GM23338 (cell line): ENCODE data around the gene MKRN2OS. TPM values are rescaled to one million over a fixed set of nuclear protein-coding genes. Genes with fewer than 3 reads are reported as not detected.

Source experiments
- ATAC-seq: fragments of 200-7000 bp; cut with Tn5 transposase; 3 replicates; pipeline ENCODE4 v1.9.1; 2020
- DNase-seq: peaks from one replicate; pipeline ENCODE4 v3.0.0-alpha.2; 2015; ENCODE audit warnings: low spot score
- H2AFZ ChIP-seq: fragments of 200-600 bp; sonication (generic); 2 replicates; pipeline ENCODE4 v1.8.0; 2016; ENCODE audit warnings: antibody characterized with exemption, mild to moderate bottlenecking, moderate library complexity
- H3F3A ChIP-seq: fragments of 200-600 bp; sonication (generic); replicated peaks from 2 replicates; pipeline ENCODE4 v1.8.0; 2017; ENCODE audit warnings: antibody characterized with exemption, mixed run types, low read depth
- H3K27ac ChIP-seq: fragments of 200-600 bp; sonication (generic); 2 replicates; pipeline ENCODE4 v1.6.1; 2016; ENCODE audit warnings: low read depth
- H3K27me3 ChIP-seq: fragments of 200-600 bp; sonication (generic); 2 replicates; pipeline ENCODE4 v1.8.0; 2016; ENCODE audit warnings: mild to moderate bottlenecking, mixed run types, moderate library complexity; ENCODE audit not compliant: insufficient read depth
- H3K36me3 ChIP-seq: fragments of 200-600 bp; sonication (generic); 2 replicates; pipeline ENCODE4 v1.8.0; 2016; ENCODE audit warnings: mild to moderate bottlenecking; ENCODE audit not compliant: insufficient read depth
- H3K4me1 ChIP-seq: fragments of 200-600 bp; sonication (generic); 2 replicates; pipeline ENCODE4 v1.8.0; 2016; ENCODE audit warnings: mild to moderate bottlenecking, moderate library complexity; ENCODE audit not compliant: insufficient read depth
- H3K4me2 ChIP-seq: fragments of 200-600 bp; sonication (generic); 2 replicates; pipeline ENCODE4 v1.7.1; 2017; ENCODE audit warnings: mixed run types
- H3K4me3 ChIP-seq: fragments of 200-600 bp; sonication (generic); 2 replicates; pipeline ENCODE4 v1.6.1; 2016; ENCODE audit warnings: mixed run types
- H3K79me2 ChIP-seq: fragments of 200-600 bp; sonication (generic); replicated peaks from 2 replicates; pipeline ENCODE4 v1.8.0; 2017; ENCODE audit warnings: mild to moderate bottlenecking; ENCODE audit not compliant: insufficient read depth
- H3K9me2 ChIP-seq: fragments of 200-600 bp; sonication (generic); 2 replicates; pipeline ENCODE4 v1.8.0; 2017; ENCODE audit not compliant: insufficient read depth
- H4K20me1 ChIP-seq: fragments of 200-600 bp; sonication (generic); replicated peaks from 2 replicates; pipeline ENCODE4 v1.8.0; 2017; ENCODE audit warnings: mild to moderate bottlenecking; ENCODE audit not compliant: insufficient read depth
- H3K27ac Mint-ChIP-seq: 2 replicates; pipeline ENCODE4 v1.8.0; 2020; ENCODE audit warnings: inconsistent platforms, mild to moderate bottlenecking, moderate library complexity, mixed read lengths
- H3K27me3 Mint-ChIP-seq: 3 replicates; pipeline ENCODE4 v1.8.0; 2022; ENCODE audit warnings: low read depth, mild to moderate bottlenecking, moderate library complexity, mixed read lengths, inconsistent platforms; ENCODE audit not compliant: insufficient read depth, poor library complexity
- H3K36me3 Mint-ChIP-seq: 3 replicates; pipeline ENCODE4 v1.8.0; 2021; ENCODE audit warnings: low read depth, mild to moderate bottlenecking, inconsistent platforms, moderate library complexity, mixed read lengths
- H3K4me1 Mint-ChIP-seq: 3 replicates; pipeline ENCODE4 v1.8.0; 2020; ENCODE audit warnings: mild to moderate bottlenecking, inconsistent platforms, mixed read lengths
- H3K4me3 Mint-ChIP-seq: 3 replicates; pipeline ENCODE4 v1.8.0; 2021; ENCODE audit warnings: moderate library complexity, mild to moderate bottlenecking, inconsistent platforms, mixed read lengths
- H3K9me3 Mint-ChIP-seq: 3 replicates; pipeline ENCODE4 v1.8.0; 2020; ENCODE audit warnings: moderate library complexity, mild to moderate bottlenecking, inconsistent platforms, mixed read lengths
- CREB1 ChIP-seq: fragments of 250-450 bp; sonication (Bioruptor Pico); IDR thresholded peaks from 2 replicates; pipeline ENCODE4 v1.5.0; 2020; ENCODE audit warnings: low read depth, mild to moderate bottlenecking, moderate library complexity
- ETS1 ChIP-seq: IDR thresholded peaks from 2 replicates; pipeline ENCODE4 v1.6.1; 2016; ENCODE audit warnings: antibody characterized with exemption
- EZH2 ChIP-seq: fragments of 200-600 bp; sonication (generic); IDR thresholded peaks from one replicate; pipeline ENCODE4 v1.8.0; 2017; ENCODE audit warnings: antibody characterized with exemption, mild to moderate bottlenecking, low read depth; ENCODE audit not compliant: unreplicated experiment
- EZH2phosphoT487 ChIP-seq: fragments of 200-600 bp; sonication (generic); IDR thresholded peaks from one replicate; pipeline ENCODE4 v1.8.1; 2018; ENCODE audit warnings: antibody characterized with exemption; ENCODE audit not compliant: unreplicated experiment
- JUNB ChIP-seq: IDR thresholded peaks from one replicate; pipeline ENCODE4 v1.6.1; 2016; ENCODE audit warnings: antibody characterized with exemption; ENCODE audit not compliant: unreplicated experiment
- NANOG ChIP-seq: IDR thresholded peaks from 2 replicates; pipeline ENCODE4 v1.6.1; 2016; ENCODE audit warnings: antibody characterized with exemption, borderline replicate concordance
- POLR2AphosphoS5 ChIP-seq: IDR thresholded peaks from 2 replicates; pipeline ENCODE4 v1.6.1; 2016; ENCODE audit warnings: antibody characterized with exemption, low read depth
- REST ChIP-seq: IDR thresholded peaks from one replicate; pipeline ENCODE4 v1.6.1; 2018; ENCODE audit warnings: antibody characterized with exemption; ENCODE audit not compliant: unreplicated experiment
- STAT1 ChIP-seq: IDR thresholded peaks from one replicate; pipeline ENCODE4 v1.6.1; 2016; ENCODE audit warnings: antibody characterized with exemption; ENCODE audit not compliant: unreplicated experiment
- ZNF331 ChIP-seq: fragments of 250-450 bp; sonication (Bioruptor Pico); IDR thresholded peaks from 2 replicates; pipeline ENCODE4 v1.5.0; 2020; ENCODE audit warnings: low read depth, mild to moderate bottlenecking, moderate library complexity
- polyA plus RNA-seq: library from polyadenylated mRNA; unstranded; fragments of >200 nt; fragmentation: Nextera tagmentation; extraction: Ambion mirVana; gene quantifications from 2 replicates; pipeline ENCODE4 v1.2.1, GENCODE V29; 2016
- total RNA-seq: library from RNA; depleted of rRNA; stranded (reverse); fragments of >200 nt; shearing (Covaris generic); gene quantifications from 2 replicates; pipeline ENCODE4 v1.2.3, GENCODE V29; 2014

The MKRN2OS gene
- total and polyA plus RNA-seq, 2 experiments from 2014 or later, result 0.55 TPM; not detected in 1

GRCh38 chr3:12585181-12585580 is 39.9 kb upstream of the MKRN2OS start:
- Histone ChIP-seq H3K36me3 (peaks cover 42% of the 10 kb centered on the region; the same call in 1 of the 2 replicates), H3K4me2 (no peak overlapping the region), H3K4me3 (no peak overlapping the region), H3K27ac (peak overlapping the region; percentile 59; the same call in 1 of the 2 replicates), H4K20me1 (peaks cover 17% of the 10 kb centered on the region), H2AFZ (no peak overlapping the region), H3K27me3 (no peaks in the 10 kb centered on the region), H3K79me2 (no peaks in the 10 kb centered on the region), H3K9me2 (no peaks in the 10 kb centered on the region), H3F3A (peaks cover 15% of the 10 kb centered on the region; the same call in 1 of the 2 replicates), H3K4me1 (no peaks in the 10 kb centered on the region)
- no peak for TF ChIP-seq JUNB
- TF ChIP-seq ZNF331, result no peak
- no peak for TF ChIP-seq CREB1 (CRISPR knock-in tag)
- no peak for TF ChIP-seq EZH2
- no peak for TF ChIP-seq REST
- TF ChIP-seq ETS1, result no peak
- Mint-ChIP-seq H3K4me3 (no peak overlapping the region), H3K9me3 (no peaks in the 10 kb centered on the region), H3K27me3 (peaks cover 30% of the 10 kb centered on the region), H3K27ac (no peak overlapping the region), H3K4me1 (peaks cover 3% of the 10 kb centered on the region; the same call in 1 of the 3 replicates), H3K36me3 (peaks cover 67% of the 10 kb centered on the region)
- no peak for ATAC-seq
- no peak for DNase-seq

GRCh38 chr3:12584083-12584482 is 38.8 kb upstream of the MKRN2OS start:
- Histone ChIP-seq H3K27me3 (no peaks in the 10 kb centered on the region), H4K20me1 (peaks cover 21% of the 10 kb centered on the region), H3K4me2 (no peak overlapping the region), H3K27ac (peak overlapping the region; percentile 59), H3K9me2 (no peaks in the 10 kb centered on the region), H3K4me3 (no peak overlapping the region), H3K79me2 (no peaks in the 10 kb centered on the region), H2AFZ (no peak overlapping the region), H3K4me1 (no peaks in the 10 kb centered on the region), H3K36me3 (peaks cover 37% of the 10 kb centered on the region), H3F3A (peaks cover 15% of the 10 kb centered on the region; the same call in 1 of the 2 replicates)
- no peak for ATAC-seq
- Mint-ChIP-seq H3K9me3 (no peaks in the 10 kb centered on the region), H3K4me1 (peaks cover 3% of the 10 kb centered on the region; the same call in 2 of the 3 replicates), H3K4me3 (no peak overlapping the region), H3K36me3 (peaks cover 71% of the 10 kb centered on the region), H3K27me3 (peaks cover 30% of the 10 kb centered on the region), H3K27ac (peak overlapping the region; percentile 15; the same call in 1 of the 2 replicates)
- TF ChIP-seq NANOG, result no peak
- no peak for TF ChIP-seq EZH2
- no peak for TF ChIP-seq POLR2AphosphoS5
- TF ChIP-seq STAT1, result no peak
- TF ChIP-seq EZH2phosphoT487, result no peak
- TF ChIP-seq ZNF331, result no peak
- DNase-seq, result no peak
